Limb (tissue), 2 donors: ENCODE data around the gene CRP.
"Not testable (repeated sequence)": the region's sequence is repeated elsewhere in the genome, so short reads cannot be mapped to it uniquely, and the experiment has no call there.

Experiments
- DNase-seq, 2 donors: peaks; one replicate each; pipeline ENCODE4 v3.0.0-alpha.2; 2016; ENCODE audit errors: extremely low spot score in 2 of 2

Gene CRP

GRCh38 chr1:159699653-159700052, 14.7 kb downstream of the CRP start:
- DNase-seq: no peak

GRCh38 chr1:159699246-159699645, 15.1 kb downstream of the CRP start:
- DNase-seq: no peak

GRCh38 chr1:159687511-159687910, 26.9 kb downstream of the CRP start:
- no peak for DNase-seq

- DNase-seq: no peak
Measured at GRCh38 chr1:159686599-159687299, 27.6 kb downstream of the CRP start.

GRCh38 chr1:159678939-159679338, 35.5 kb downstream of the CRP start:
- no peak for DNase-seq

GRCh38 chr1:159675046-159675445, 39.3 kb downstream of the CRP start:
- no peak for DNase-seq

GRCh38 chr1:159672390-159672789, 42.0 kb downstream of the CRP start:
- DNase-seq: not testable (repeated sequence)

GRCh38 chr1:159669338-159669737, 45.1 kb downstream of the CRP start:
- no peak for DNase-seq

GRCh38 chr1:159668739-159669138, 45.6 kb downstream of the CRP start:
- DNase-seq: no peak

- DNase-seq: no peak
Measured at GRCh38 chr1:159664247-159664646, 50.1 kb downstream of the CRP start.

- DNase-seq: no peak
Measured at GRCh38 chr1:159663552-159663951, 50.8 kb downstream of the CRP start.
